SK-N-SH (cell line): ENCODE measurements around the gene SLC6A16. TPM values are rescaled to one million over a fixed set of nuclear protein-coding genes. Genes with fewer than 3 reads are reported as not detected.

Experiments used
- CTCF ChIA-PET: fragments of 300-600, 350-600 bp; formaldehyde crosslinking; extraction: SDS; loops from one replicate; lab custom pipeline; 2021; lab: Yijun Ruan, JAX
- POLR2A ChIA-PET: fragments of 350-600 bp; sonication (Branson Sonifier 250); formaldehyde crosslinking; extraction: SDS; loops from one replicate; lab custom pipeline; 2020; ENCODE audit warnings: antibody characterized with exemption, inconsistent platforms; lab: Yijun Ruan, JAX
- DNase-seq: peaks from one replicate; pipeline ENCODE4 v3.0.0; 2012
- H2AFZ ChIP-seq: fragments of 200-600 bp; sonication (generic); 2 replicates; pipeline ENCODE4 v1.8.1; 2016; ENCODE audit warnings: antibody characterized with exemption, mild to moderate bottlenecking, low read depth
- H3F3A ChIP-seq: fragments of 200-600 bp; sonication (generic); replicated peaks from 2 replicates; pipeline ENCODE3; 2016; ENCODE audit warnings: antibody characterized with exemption, mild to moderate bottlenecking; ENCODE audit not compliant: insufficient read depth
- H3K27ac ChIP-seq, 2 experiments: fragments of 200-500 bp in 1 of 2; fragments of 200-600 bp in 1 of 2; sonication (Bioruptor generic) in 1 of 2; sonication (generic), shearing (Covaris generic) in 1 of 2; 2 replicates each; pipeline versions ENCODE4 v1.5.1 to v1.6.1; 2014 to 2016; ENCODE audit warnings: low read depth in 2 of 2, inconsistent platforms in 1 of 2, low read length in 1 of 2, mild to moderate bottlenecking in 1 of 2, mixed read lengths in 1 of 2
- H3K27me3 ChIP-seq: fragments of 200-600 bp; sonication (generic), shearing (Covaris generic); 2 replicates; pipeline ENCODE4 v1.6.1; 2016; ENCODE audit warnings: mixed run types; ENCODE audit not compliant: insufficient read depth
- H3K36me3 ChIP-seq, 2 experiments: fragments of 200-500 bp in 1 of 2; fragments of 200-600 bp in 1 of 2; sonication (Bioruptor generic) in 1 of 2; sonication (generic) in 1 of 2; replicated peaks in 1 of 2; 2 replicates each; pipeline versions ENCODE3 to v1.5.1; 2014 to 2016; ENCODE audit warnings: low read length in 1 of 2, mild to moderate bottlenecking in 1 of 2; ENCODE audit not compliant: insufficient read depth in 2 of 2, control insufficient read depth in 1 of 2
- H3K4me1 ChIP-seq, 2 experiments: fragments of 200-500 bp in 1 of 2; fragments of 200-600 bp in 1 of 2; sonication (Bioruptor generic) in 1 of 2; sonication (generic), shearing (Covaris generic) in 1 of 2; 2 replicates each; pipeline versions ENCODE4 v1.5.1 to v1.6.1; 2014 to 2016; ENCODE audit warnings: low read depth in 1 of 2, low read length in 1 of 2, mixed run types in 1 of 2; ENCODE audit not compliant: insufficient read depth in 2 of 2, control insufficient read depth in 1 of 2
- H3K4me2 ChIP-seq: fragments of 200-600 bp; sonication (generic), shearing (Covaris generic); 2 replicates; pipeline ENCODE4 v1.6.1; 2017; ENCODE audit warnings: mixed run types
- H3K4me3 ChIP-seq, 2 experiments: fragments of 200-500 bp in 1 of 2; fragments of 200-600 bp in 1 of 2; sonication (Bioruptor generic) in 1 of 2; sonication (generic), shearing (Covaris generic) in 1 of 2; 2 replicates each; pipeline versions ENCODE4 v1.5.1 to v1.8.1; 2014 to 2016; ENCODE audit warnings: low read depth in 2 of 2, inconsistent platforms in 1 of 2, low read length in 1 of 2, mild to moderate bottlenecking in 1 of 2, mixed read lengths in 1 of 2, moderate library complexity in 1 of 2
- H3K79me2 ChIP-seq: fragments of 200-600 bp; sonication (generic); 2 replicates; pipeline ENCODE4 v1.8.1; 2017; ENCODE audit warnings: mild to moderate bottlenecking; ENCODE audit not compliant: insufficient read depth
- H3K9ac ChIP-seq: fragments of 200-600 bp; sonication (generic); 2 replicates; pipeline ENCODE4 v1.6.1; 2017; ENCODE audit warnings: mixed run types
- H3K9me2 ChIP-seq: fragments of 200-600 bp; sonication (generic); 2 replicates; pipeline ENCODE4 v1.6.1; 2017; ENCODE audit warnings: mixed run types
- H3K9me3 ChIP-seq: fragments of 200-600 bp; sonication (generic); 2 replicates; pipeline ENCODE4 v1.6.1; 2017; ENCODE audit warnings: mixed run types, mild to moderate bottlenecking, moderate library complexity
- H4K20me1 ChIP-seq: fragments of 200-600 bp; sonication (generic); 2 replicates; pipeline ENCODE4 v1.6.1; 2017; ENCODE audit warnings: mild to moderate bottlenecking, mixed run types; ENCODE audit not compliant: insufficient read depth
- ELF1 ChIP-seq: IDR thresholded peaks from 2 replicates; pipeline ENCODE4 v1.4.0; 2012
- FOSL2 ChIP-seq: IDR thresholded peaks from 2 replicates; pipeline ENCODE4 v1.4.0; 2012; ENCODE audit warnings: low read depth, mild to moderate bottlenecking, moderate library complexity, borderline replicate concordance
- MEF2A ChIP-seq: IDR thresholded peaks from 2 replicates; pipeline ENCODE4 v1.4.0; 2012; ENCODE audit warnings: low read depth, borderline replicate concordance
- NFIC ChIP-seq: IDR thresholded peaks from 2 replicates; pipeline ENCODE4 v1.4.0; 2012; ENCODE audit warnings: borderline replicate concordance
- RFX5 ChIP-seq: IDR thresholded peaks from 2 replicates; pipeline ENCODE4 v1.6.1; 2012; ENCODE audit warnings: mild to moderate bottlenecking, improper control_type of control experiment, low read length
- TAF1 ChIP-seq: IDR thresholded peaks from 2 replicates; pipeline ENCODE4 v1.6.1; 2012; ENCODE audit warnings: low read depth, mild to moderate bottlenecking, low read length, moderate library complexity, borderline replicate concordance
- WGBS: methylation state at CpG from one replicate; pipeline ENCODE4 v1.1.6; 2017; ENCODE audit warnings: low lambda C conversion rate; 5-methylcytosine and 5-hydroxymethylcytosine counted together
- polyA plus RNA-seq, 3 experiments: library from polyadenylated mRNA; depleted of rRNA; stranded (reverse); fragments of >200 nt; gene quantifications; 2 replicates each; pipeline ENCODE4 v1.2.3, GENCODE V29; 2012
- TF ChIP-seq, protein P1 (sequence below): IDR thresholded peaks from 2 replicates; pipeline ENCODE4 v1.4.0; 2012; ENCODE audit warnings: low read depth
- TF ChIP-seq, protein P2 (sequence below): IDR thresholded peaks from 2 replicates; pipeline ENCODE4; 2012
- TF ChIP-seq, protein P3 (sequence below): IDR thresholded peaks from 2 replicates; pipeline ENCODE4 v1.4.0; 2012; ENCODE audit warnings: low read depth, borderline replicate concordance
- TF ChIP-seq, protein P4 (sequence below): IDR thresholded peaks from 2 replicates; pipeline ENCODE4 v1.4.0; 2012; ENCODE audit warnings: low read depth, borderline replicate concordance

Gene SLC6A16
- polyA plus RNA-seq, 1 of the 3 experiments (the other 2 are of a cell fraction) = 0.33 TPM

DNA sequence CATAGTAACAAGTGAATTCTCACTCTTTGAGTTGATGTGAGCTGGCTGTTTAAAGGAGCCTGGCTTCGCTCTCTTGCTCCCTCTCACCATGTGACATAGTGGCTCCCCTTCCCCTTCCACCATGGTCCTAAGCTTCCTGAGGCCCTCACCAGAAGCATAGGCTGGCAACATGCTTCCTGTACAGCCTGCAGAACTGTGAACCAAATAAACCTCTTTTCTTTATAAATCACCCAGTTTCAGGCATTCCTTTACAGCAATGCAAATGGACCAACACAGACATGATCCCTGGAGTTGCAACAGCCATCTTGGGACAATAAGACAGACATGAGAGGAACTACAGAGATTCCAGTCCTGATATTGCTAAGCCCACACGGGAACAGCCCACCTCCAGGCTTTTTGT is 24.6 kb upstream of the SLC6A16 start:
- Histone ChIP-seq H3K36me3 (peaks cover 20 to 70% of the 10 kb centered on the region in 2 experiments), H3K27ac (no peak overlapping the region), H3K4me1 (no peaks in the 10 kb centered on the region), H3K9me2 (no peaks in the 10 kb centered on the region), H4K20me1 (no peaks in the 10 kb centered on the region), H3F3A (peaks cover 3% of the 10 kb centered on the region), H3K9me3 (no peaks in the 10 kb centered on the region)
- CTCF ChIA-PET = interaction anchor here (1.2 kb wide), 1 partner anchor 13 kb away, joined by 3 read pairs; no protein-coding TSS in a partner anchor
- TF ChIP-seq, protein P1, sequence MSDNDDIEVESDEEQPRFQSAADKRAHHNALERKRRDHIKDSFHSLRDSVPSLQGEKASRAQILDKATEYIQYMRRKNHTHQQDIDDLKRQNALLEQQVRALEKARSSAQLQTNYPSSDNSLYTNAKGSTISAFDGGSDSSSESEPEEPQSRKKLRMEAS = no peak
- no peak for TF ChIP-seq TAF1
- TF ChIP-seq MEF2A = no peak
- TF ChIP-seq ELF1 = no peak
- TF ChIP-seq NFIC = no peak
- no peak for TF ChIP-seq FOSL2
- TF ChIP-seq, protein P2, sequence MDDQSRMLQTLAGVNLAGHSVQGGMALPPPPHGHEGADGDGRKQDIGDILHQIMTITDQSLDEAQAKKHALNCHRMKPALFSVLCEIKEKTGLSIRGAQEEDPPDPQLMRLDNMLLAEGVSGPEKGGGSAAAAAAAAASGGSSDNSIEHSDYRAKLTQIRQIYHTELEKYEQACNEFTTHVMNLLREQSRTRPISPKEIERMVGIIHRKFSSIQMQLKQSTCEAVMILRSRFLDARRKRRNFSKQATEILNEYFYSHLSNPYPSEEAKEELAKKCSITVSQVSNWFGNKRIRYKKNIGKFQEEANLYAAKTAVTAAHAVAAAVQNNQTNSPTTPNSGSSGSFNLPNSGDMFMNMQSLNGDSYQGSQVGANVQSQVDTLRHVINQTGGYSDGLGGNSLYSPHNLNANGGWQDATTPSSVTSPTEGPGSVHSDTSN = no peak
- TF ChIP-seq RFX5 = no peak
- TF ChIP-seq, all 33 proteins: peak for 0
- DNase-seq = no peak
- H2AFZ ChIP-seq = no peak overlapping the region
- H3K9ac ChIP-seq = no peak overlapping the region
- H3K4me3 ChIP-seq = no peak overlapping the region
- 68% methylated on average over 2 of the region's 2 CpGs for WGBS
- POLR2A ChIA-PET = no interaction called here
- no peaks in the 10 kb centered on the region for H3K79me2 ChIP-seq
- H3K4me2 ChIP-seq = no peak overlapping the region
- H3K27me3 ChIP-seq = no peaks in the 10 kb centered on the region

DNA sequence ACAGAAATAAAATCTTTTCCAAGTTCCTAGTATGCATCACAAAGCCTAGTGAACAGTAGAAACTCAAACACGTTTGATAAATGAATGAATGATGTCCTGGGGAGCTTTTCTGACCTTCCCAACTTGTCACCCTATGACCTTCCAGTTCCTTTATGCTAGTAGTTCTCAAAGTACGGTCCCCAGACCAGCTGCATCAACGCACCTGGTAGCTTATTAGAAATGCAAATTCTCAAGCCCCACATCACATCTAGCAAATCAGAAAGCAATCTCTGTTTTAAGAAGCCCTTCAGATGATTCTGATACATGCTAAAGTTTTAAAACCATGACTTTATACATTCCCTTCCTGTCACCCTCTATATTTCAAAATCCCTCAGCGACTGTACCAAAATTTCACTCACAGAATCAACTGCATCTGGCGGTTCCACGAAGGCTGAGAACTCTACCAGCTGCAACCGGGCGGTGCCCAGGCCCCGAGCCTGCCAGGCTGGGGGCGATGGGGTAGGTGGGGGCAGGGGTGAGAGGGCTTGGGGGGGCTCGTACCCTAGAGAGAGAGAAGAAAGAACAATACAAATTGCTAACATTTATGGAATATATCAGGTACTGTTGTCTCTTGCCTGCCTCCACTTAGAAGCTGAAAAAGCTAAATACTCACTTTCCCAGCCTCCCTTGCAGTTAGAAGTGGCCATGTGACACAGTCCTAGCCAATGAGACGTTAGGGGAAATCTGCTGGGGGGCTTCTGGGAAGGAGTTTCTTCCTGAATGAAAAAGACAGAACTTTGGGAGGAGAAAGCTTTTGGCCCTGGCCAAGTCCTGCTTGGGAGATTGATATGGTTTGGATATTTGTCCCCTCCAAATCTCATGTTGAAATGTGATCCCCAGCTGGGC is 23.6 kb upstream of the SLC6A16 start:
- POLR2A ChIA-PET = no interaction called here
- peaks cover 3% of the 10 kb centered on the region for H3F3A ChIP-seq
- no peaks in the 10 kb centered on the region for H4K20me1 ChIP-seq
- H3K4me1 ChIP-seq = no peaks in the 10 kb centered on the region
- H3K4me3 ChIP-seq = no peak overlapping the region
- no peak for DNase-seq
- CTCF ChIA-PET = interaction anchor here (0.9 to 1.4 kb wide), 2 partner anchors 21 to 43 kb away, joined by 3 to 5 read pairs; no protein-coding TSS in a partner anchor
- no peak overlapping the region for H2AFZ ChIP-seq
- H3K79me2 ChIP-seq = no peaks in the 10 kb centered on the region
- TF ChIP-seq, protein P3, sequence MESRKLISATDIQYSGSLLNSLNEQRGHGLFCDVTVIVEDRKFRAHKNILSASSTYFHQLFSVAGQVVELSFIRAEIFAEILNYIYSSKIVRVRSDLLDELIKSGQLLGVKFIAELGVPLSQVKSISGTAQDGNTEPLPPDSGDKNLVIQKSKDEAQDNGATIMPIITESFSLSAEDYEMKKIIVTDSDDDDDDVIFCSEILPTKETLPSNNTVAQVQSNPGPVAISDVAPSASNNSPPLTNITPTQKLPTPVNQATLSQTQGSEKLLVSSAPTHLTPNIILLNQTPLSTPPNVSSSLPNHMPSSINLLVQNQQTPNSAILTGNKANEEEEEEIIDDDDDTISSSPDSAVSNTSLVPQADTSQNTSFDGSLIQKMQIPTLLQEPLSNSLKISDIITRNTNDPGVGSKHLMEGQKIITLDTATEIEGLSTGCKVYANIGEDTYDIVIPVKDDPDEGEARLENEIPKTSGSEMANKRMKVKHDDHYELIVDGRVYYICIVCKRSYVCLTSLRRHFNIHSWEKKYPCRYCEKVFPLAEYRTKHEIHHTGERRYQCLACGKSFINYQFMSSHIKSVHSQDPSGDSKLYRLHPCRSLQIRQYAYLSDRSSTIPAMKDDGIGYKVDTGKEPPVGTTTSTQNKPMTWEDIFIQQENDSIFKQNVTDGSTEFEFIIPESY = no peak
- TF ChIP-seq, protein P4, sequence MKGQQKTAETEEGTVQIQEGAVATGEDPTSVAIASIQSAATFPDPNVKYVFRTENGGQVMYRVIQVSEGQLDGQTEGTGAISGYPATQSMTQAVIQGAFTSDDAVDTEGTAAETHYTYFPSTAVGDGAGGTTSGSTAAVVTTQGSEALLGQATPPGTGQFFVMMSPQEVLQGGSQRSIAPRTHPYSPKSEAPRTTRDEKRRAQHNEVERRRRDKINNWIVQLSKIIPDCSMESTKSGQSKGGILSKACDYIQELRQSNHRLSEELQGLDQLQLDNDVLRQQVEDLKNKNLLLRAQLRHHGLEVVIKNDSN = peak; percentile 80; the same call in 1 of the 2 replicates
- no peak overlapping the region for H3K9ac ChIP-seq
- WGBS = 92% methylated on average over 12 of the region's 12 CpGs
- H3K9me2 ChIP-seq = no peaks in the 10 kb centered on the region
- H3K36me3 ChIP-seq = peaks cover 21 to 69% of the 10 kb centered on the region in 2 experiments
- H3K27me3 ChIP-seq = no peaks in the 10 kb centered on the region
- no peak overlapping the region for H3K27ac ChIP-seq
- H3K4me2 ChIP-seq = no peak overlapping the region
- no peaks in the 10 kb centered on the region for H3K9me3 ChIP-seq
